Activated naive CD8-positive, alpha-beta T cell (primary cell): Measurements from ENCODE around the gene PPM1H.

Source experiments
- H3K27ac Mint-ChIP-seq: one replicate; pipeline ENCODE4 v1.8.0; 2021; ENCODE audit warnings: mixed read lengths
- H3K27me3 Mint-ChIP-seq: one replicate; pipeline ENCODE4 v1.8.0; 2021; ENCODE audit warnings: mixed read lengths
- H3K36me3 Mint-ChIP-seq: one replicate; pipeline ENCODE4 v1.8.0; 2021; ENCODE audit warnings: mixed read lengths
- H3K4me1 Mint-ChIP-seq: one replicate; pipeline ENCODE4 v1.8.0; 2021; ENCODE audit warnings: low read depth, mixed read lengths
- H3K4me3 Mint-ChIP-seq: one replicate; pipeline ENCODE4 v1.8.0; 2021; ENCODE audit warnings: mild to moderate bottlenecking, mixed read lengths
- H3K9me3 Mint-ChIP-seq: one replicate; pipeline ENCODE4 v1.8.0; 2021; ENCODE audit warnings: low read depth, mixed read lengths

Gene PPM1H

GRCh38 chr12:62856454-62856853 lies 78.5 kb downstream of the PPM1H start:
- Mint-ChIP-seq H3K9me3 (no peaks in the 10 kb centered on the region), H3K4me3 (no peak overlapping the region), H3K27ac (no peak overlapping the region), H3K36me3 (no peaks in the 10 kb centered on the region), H3K4me1 (no peaks in the 10 kb centered on the region), H3K27me3 (peaks cover 2% of the 10 kb centered on the region)

GRCh38 chr12:62854024-62854423 lies 80.9 kb downstream of the PPM1H start:
- Mint-ChIP-seq H3K4me1 (no peaks in the 10 kb centered on the region), H3K27ac (no peak overlapping the region), H3K27me3 (peaks cover 4% of the 10 kb centered on the region), H3K4me3 (no peak overlapping the region), H3K9me3 (no peaks in the 10 kb centered on the region), H3K36me3 (no peaks in the 10 kb centered on the region)

- no peak overlapping the region for H3K27ac Mint-ChIP-seq
Observed at GRCh38 chr12:62849398-62849797, 85.6 kb downstream of the PPM1H start.

GRCh38 chr12:62848418-62848817 lies 86.5 kb downstream of the PPM1H start:
- Mint-ChIP-seq H3K4me1 (no peaks in the 10 kb centered on the region), H3K27me3 (peaks cover 7% of the 10 kb centered on the region), H3K9me3 (no peaks in the 10 kb centered on the region), H3K36me3 (no peaks in the 10 kb centered on the region), H3K4me3 (no peak overlapping the region), H3K27ac (no peak overlapping the region)

More at GRCh38 chr12:62849398-62849797, 85.6 kb downstream of the PPM1H start:
- H3K27me3 Mint-ChIP-seq: peaks cover 7% of the 10 kb centered on the region
- H3K4me1 Mint-ChIP-seq: no peaks in the 10 kb centered on the region
- H3K9me3 Mint-ChIP-seq: no peaks in the 10 kb centered on the region
- no peaks in the 10 kb centered on the region for H3K36me3 Mint-ChIP-seq
- H3K4me3 Mint-ChIP-seq: no peak overlapping the region

GRCh38 chr12:62847709-62848108 lies 87.2 kb downstream of the PPM1H start:
- H3K27me3 Mint-ChIP-seq: peaks cover 7% of the 10 kb centered on the region
- no peaks in the 10 kb centered on the region for H3K36me3 Mint-ChIP-seq
- no peak overlapping the region for H3K27ac Mint-ChIP-seq
- H3K9me3 Mint-ChIP-seq: no peaks in the 10 kb centered on the region
- no peak overlapping the region for H3K4me3 Mint-ChIP-seq
- no peaks in the 10 kb centered on the region for H3K4me1 Mint-ChIP-seq

GRCh38 chr12:62846491-62846890 lies 88.5 kb downstream of the PPM1H start:
- Mint-ChIP-seq H3K4me1 (no peaks in the 10 kb centered on the region), H3K9me3 (no peaks in the 10 kb centered on the region), H3K4me3 (no peak overlapping the region), H3K27me3 (peaks cover 7% of the 10 kb centered on the region), H3K27ac (no peak overlapping the region), H3K36me3 (no peaks in the 10 kb centered on the region)

GRCh38 chr12:62844915-62845314 lies 90.0 kb downstream of the PPM1H start:
- Mint-ChIP-seq H3K4me1 (no peaks in the 10 kb centered on the region), H3K27ac (no peak overlapping the region), H3K9me3 (no peaks in the 10 kb centered on the region), H3K36me3 (no peaks in the 10 kb centered on the region), H3K4me3 (no peak overlapping the region), H3K27me3 (peaks cover 4% of the 10 kb centered on the region)

GRCh38 chr12:62843716-62844115 lies 91.2 kb downstream of the PPM1H start:
- Mint-ChIP-seq H3K36me3 (no peaks in the 10 kb centered on the region), H3K4me1 (no peaks in the 10 kb centered on the region), H3K27ac (no peak overlapping the region), H3K27me3 (peaks cover 5% of the 10 kb centered on the region), H3K9me3 (no peaks in the 10 kb centered on the region), H3K4me3 (no peak overlapping the region)

- Mint-ChIP-seq H3K36me3 (no peaks in the 10 kb centered on the region), H3K4me3 (no peak overlapping the region), H3K27ac (no peak overlapping the region), H3K9me3 (no peaks in the 10 kb centered on the region), H3K4me1 (no peaks in the 10 kb centered on the region), H3K27me3 (peaks cover 5% of the 10 kb centered on the region)
Observed at GRCh38 chr12:62841846-62842245, 93.1 kb downstream of the PPM1H start.

GRCh38 chr12:62840806-62841205 lies 94.1 kb downstream of the PPM1H start:
- Mint-ChIP-seq H3K9me3 (no peaks in the 10 kb centered on the region), H3K4me1 (no peaks in the 10 kb centered on the region), H3K27ac (no peak overlapping the region), H3K27me3 (peaks cover 2% of the 10 kb centered on the region), H3K4me3 (no peak overlapping the region), H3K36me3 (no peaks in the 10 kb centered on the region)

GRCh38 chr12:62839869-62840660 lies 94.9 kb downstream of the PPM1H start:
- Mint-ChIP-seq H3K4me3 (no peak overlapping the region), H3K9me3 (no peaks in the 10 kb centered on the region), H3K27ac (no peak overlapping the region), H3K4me1 (no peaks in the 10 kb centered on the region), H3K36me3 (no peaks in the 10 kb centered on the region), H3K27me3 (peaks cover 1% of the 10 kb centered on the region)

GRCh38 chr12:62834971-62835547 lies 99.9 kb downstream of the PPM1H start:
- H3K27me3 Mint-ChIP-seq: peaks cover 1% of the 10 kb centered on the region
- H3K4me3 Mint-ChIP-seq: no peak overlapping the region
- H3K9me3 Mint-ChIP-seq: no peaks in the 10 kb centered on the region
- no peak overlapping the region for H3K27ac Mint-ChIP-seq
- no peaks in the 10 kb centered on the region for H3K4me1 Mint-ChIP-seq
- H3K36me3 Mint-ChIP-seq: no peaks in the 10 kb centered on the region

GRCh38 chr12:62834406-62834805 lies 100.5 kb downstream of the PPM1H start:
- Mint-ChIP-seq H3K9me3 (no peaks in the 10 kb centered on the region), H3K4me3 (no peak overlapping the region), H3K27ac (no peak overlapping the region), H3K36me3 (no peaks in the 10 kb centered on the region), H3K27me3 (peaks cover under 1% of the 10 kb centered on the region), H3K4me1 (no peaks in the 10 kb centered on the region)

- Mint-ChIP-seq H3K27ac (no peak overlapping the region), H3K36me3 (no peaks in the 10 kb centered on the region), H3K4me3 (no peak overlapping the region), H3K9me3 (no peaks in the 10 kb centered on the region), H3K4me1 (no peaks in the 10 kb centered on the region), H3K27me3 (no peaks in the 10 kb centered on the region)
Observed at GRCh38 chr12:62833634-62834033, 101.3 kb downstream of the PPM1H start.

GRCh38 chr12:62832558-62832957 lies 102.4 kb downstream of the PPM1H start:
- H3K27me3 Mint-ChIP-seq: no peaks in the 10 kb centered on the region

GRCh38 chr12:62832027-62832426 lies 102.9 kb downstream of the PPM1H start:
- Mint-ChIP-seq H3K36me3 (no peaks in the 10 kb centered on the region), H3K4me1 (no peaks in the 10 kb centered on the region), H3K4me3 (no peak overlapping the region), H3K9me3 (no peaks in the 10 kb centered on the region), H3K27me3 (no peaks in the 10 kb centered on the region), H3K27ac (no peak overlapping the region)

More at GRCh38 chr12:62832558-62832957, 102.4 kb downstream of the PPM1H start:
- no peak overlapping the region for H3K4me3 Mint-ChIP-seq
- no peaks in the 10 kb centered on the region for H3K36me3 Mint-ChIP-seq
- H3K27ac Mint-ChIP-seq: no peak overlapping the region
- no peaks in the 10 kb centered on the region for H3K9me3 Mint-ChIP-seq
- no peaks in the 10 kb centered on the region for H3K4me1 Mint-ChIP-seq
